Ishikawa (cell line): ENCODE measurements around the gene RXRA.

Experiments used
- CEBPB ChIP-seq: IDR thresholded peaks from 2 replicates; pipeline ENCODE4 v1.6.1; 2012
- CREB1 ChIP-seq: IDR thresholded peaks from 2 replicates; pipeline ENCODE4 v1.6.1; 2012; ENCODE audit warnings: low read depth
- EGR1 ChIP-seq: IDR thresholded peaks from 2 replicates; pipeline ENCODE4 v1.6.1; 2012
- EP300 ChIP-seq: IDR thresholded peaks from 2 replicates; pipeline ENCODE4 v1.6.1; 2012; ENCODE audit warnings: borderline replicate concordance
- FOXM1 ChIP-seq: IDR thresholded peaks from 2 replicates; pipeline ENCODE4 v1.6.1; 2012; ENCODE audit warnings: low read depth, borderline replicate concordance
- NFIC ChIP-seq: IDR thresholded peaks from 2 replicates; pipeline ENCODE4 v1.6.1; 2012
- RAD21 ChIP-seq: IDR thresholded peaks from 2 replicates; pipeline ENCODE4 v1.6.1; 2012; ENCODE audit warnings: low read depth
- TAF1 ChIP-seq: IDR thresholded peaks from 2 replicates; pipeline ENCODE4 v1.6.1; 2012; ENCODE audit warnings: low read depth, mild to moderate bottlenecking
- TCF12 ChIP-seq: IDR thresholded peaks from 2 replicates; pipeline ENCODE4 v1.6.1; 2012; ENCODE audit warnings: low read depth
- TEAD4 ChIP-seq: IDR thresholded peaks from 2 replicates; pipeline ENCODE4 v1.6.1; 2012
- YY1 ChIP-seq: IDR thresholded peaks from 2 replicates; pipeline ENCODE4 v1.6.1; 2012; ENCODE audit warnings: low read depth
- ZBTB7A ChIP-seq: IDR thresholded peaks from 2 replicates; pipeline ENCODE4 v1.6.1; 2012; ENCODE audit warnings: low read depth
- TF ChIP-seq, protein P1 (sequence below): IDR thresholded peaks from 2 replicates; pipeline ENCODE4 v1.6.1; 2012; ENCODE audit warnings: low read depth, mild to moderate bottlenecking
- TF ChIP-seq, protein P2 (sequence below): IDR thresholded peaks from 2 replicates; pipeline ENCODE4 v1.6.1; 2012
- TF ChIP-seq, protein P3 (sequence below): IDR thresholded peaks from 2 replicates; pipeline ENCODE4 v1.6.1; 2012

RXRA gene

DNA sequence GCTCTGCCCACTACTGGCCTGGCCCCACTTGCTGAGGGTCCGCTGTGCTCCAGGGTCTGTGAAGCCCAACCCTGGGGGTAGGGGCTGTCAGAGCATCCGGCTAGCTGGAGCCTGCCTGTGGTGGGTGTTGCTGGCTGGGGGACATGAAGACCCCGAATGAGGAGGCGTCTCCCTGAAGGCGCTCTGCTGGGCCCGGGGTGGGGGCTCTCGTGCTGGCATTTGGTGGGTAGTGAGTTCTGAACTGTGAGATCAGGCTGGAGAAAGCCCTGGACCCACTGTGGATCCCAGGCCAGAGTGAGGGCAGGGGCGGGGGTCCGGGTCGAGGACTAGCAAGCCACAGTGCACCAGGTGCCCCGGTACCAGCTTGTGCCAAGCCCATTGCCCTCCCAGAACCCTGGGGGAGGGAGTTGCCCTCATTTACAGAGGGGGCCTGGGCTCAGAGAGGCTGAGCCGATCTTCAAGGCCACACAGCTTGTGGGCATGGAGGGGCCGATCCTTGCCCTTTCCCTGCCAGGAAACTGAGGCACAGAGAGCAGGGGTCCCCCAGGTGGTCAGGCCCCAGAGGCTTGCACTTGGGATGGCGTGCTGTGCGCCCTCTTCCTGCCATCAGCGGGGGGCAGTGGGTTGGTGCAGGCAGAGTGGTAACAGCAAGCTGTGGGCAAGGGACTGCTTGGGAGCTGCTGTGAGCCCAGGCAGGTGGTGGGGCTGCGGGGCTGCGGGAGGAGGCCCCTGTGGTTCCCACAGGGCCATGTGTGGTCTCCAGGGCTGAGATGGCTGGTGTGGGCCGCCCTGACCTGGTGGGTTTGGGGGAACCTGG lies 15.9 kb downstream of the RXRA start:
- TF ChIP-seq, protein P1, sequence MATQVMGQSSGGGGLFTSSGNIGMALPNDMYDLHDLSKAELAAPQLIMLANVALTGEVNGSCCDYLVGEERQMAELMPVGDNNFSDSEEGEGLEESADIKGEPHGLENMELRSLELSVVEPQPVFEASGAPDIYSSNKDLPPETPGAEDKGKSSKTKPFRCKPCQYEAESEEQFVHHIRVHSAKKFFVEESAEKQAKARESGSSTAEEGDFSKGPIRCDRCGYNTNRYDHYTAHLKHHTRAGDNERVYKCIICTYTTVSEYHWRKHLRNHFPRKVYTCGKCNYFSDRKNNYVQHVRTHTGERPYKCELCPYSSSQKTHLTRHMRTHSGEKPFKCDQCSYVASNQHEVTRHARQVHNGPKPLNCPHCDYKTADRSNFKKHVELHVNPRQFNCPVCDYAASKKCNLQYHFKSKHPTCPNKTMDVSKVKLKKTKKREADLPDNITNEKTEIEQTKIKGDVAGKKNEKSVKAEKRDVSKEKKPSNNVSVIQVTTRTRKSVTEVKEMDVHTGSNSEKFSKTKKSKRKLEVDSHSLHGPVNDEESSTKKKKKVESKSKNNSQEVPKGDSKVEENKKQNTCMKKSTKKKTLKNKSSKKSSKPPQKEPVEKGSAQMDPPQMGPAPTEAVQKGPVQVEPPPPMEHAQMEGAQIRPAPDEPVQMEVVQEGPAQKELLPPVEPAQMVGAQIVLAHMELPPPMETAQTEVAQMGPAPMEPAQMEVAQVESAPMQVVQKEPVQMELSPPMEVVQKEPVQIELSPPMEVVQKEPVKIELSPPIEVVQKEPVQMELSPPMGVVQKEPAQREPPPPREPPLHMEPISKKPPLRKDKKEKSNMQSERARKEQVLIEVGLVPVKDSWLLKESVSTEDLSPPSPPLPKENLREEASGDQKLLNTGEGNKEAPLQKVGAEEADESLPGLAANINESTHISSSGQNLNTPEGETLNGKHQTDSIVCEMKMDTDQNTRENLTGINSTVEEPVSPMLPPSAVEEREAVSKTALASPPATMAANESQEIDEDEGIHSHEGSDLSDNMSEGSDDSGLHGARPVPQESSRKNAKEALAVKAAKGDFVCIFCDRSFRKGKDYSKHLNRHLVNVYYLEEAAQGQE: no peak
- no peak for TF ChIP-seq CREB1
- TF ChIP-seq, protein P2, sequence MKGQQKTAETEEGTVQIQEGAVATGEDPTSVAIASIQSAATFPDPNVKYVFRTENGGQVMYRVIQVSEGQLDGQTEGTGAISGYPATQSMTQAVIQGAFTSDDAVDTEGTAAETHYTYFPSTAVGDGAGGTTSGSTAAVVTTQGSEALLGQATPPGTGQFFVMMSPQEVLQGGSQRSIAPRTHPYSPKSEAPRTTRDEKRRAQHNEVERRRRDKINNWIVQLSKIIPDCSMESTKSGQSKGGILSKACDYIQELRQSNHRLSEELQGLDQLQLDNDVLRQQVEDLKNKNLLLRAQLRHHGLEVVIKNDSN: no peak
- TF ChIP-seq TAF1: no peak
- TF ChIP-seq TEAD4: no peak
- TF ChIP-seq EP300: no peak
- TF ChIP-seq, protein P3, sequence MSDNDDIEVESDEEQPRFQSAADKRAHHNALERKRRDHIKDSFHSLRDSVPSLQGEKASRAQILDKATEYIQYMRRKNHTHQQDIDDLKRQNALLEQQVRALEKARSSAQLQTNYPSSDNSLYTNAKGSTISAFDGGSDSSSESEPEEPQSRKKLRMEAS: no peak
- no peak for TF ChIP-seq RAD21
- no peak for TF ChIP-seq ZBTB7A
- TF ChIP-seq NFIC: no peak
- TF ChIP-seq EGR1: no peak

DNA sequence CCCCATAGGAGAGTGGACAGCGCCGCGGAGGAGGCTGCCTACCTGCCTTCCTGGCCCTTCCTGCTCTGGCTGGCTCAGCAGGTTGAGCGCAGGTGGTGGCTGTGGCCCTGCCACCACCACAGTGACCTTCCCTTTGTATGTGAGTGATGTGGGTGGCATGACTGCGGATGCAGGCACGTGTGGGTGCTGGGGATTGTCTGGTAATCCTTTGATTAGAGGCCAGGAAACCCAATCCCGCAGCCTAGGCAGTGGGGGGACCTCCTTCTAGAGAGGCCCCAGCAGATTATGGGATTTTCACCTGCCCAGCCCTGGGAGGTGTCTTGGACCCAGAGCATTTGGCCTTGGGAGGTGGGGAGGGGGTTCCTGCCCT lies 16.5 kb downstream of the RXRA start:
- TF ChIP-seq FOXM1 (no peak), EGR1 (no peak), TAF1 (no peak), ZBTB7A (no peak), CREB1 (no peak), CEBPB (no peak), TEAD4 (no peak), EP300 (no peak), TCF12 (no peak), YY1 (no peak), RAD21 (no peak), NFIC (no peak)
- TF ChIP-seq, protein P2: no peak
- TF ChIP-seq, protein P1: no peak
- TF ChIP-seq, protein P3: no peak

DNA sequence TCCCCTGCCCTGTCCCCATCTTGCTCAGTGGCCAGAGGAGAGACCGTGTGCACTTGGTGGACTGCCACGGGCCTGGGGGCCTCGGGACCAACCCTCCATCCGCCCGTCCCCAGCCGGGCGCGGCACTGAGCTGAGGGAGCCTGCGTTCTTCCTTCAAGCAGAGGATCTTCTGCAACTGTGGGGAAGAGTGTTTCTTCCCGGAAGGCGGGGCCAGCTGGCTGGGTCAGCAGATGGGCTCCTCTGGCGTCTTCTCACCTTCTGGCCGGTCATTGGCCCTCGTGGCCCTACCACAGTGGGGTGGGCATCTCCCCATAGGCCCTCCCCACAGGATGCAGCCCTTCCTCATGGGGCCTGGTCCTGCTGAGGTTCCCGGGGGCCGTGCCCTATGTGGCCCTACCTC lies 17.4 kb downstream of the RXRA start:
- TF ChIP-seq RAD21: no peak
- TF ChIP-seq TCF12: no peak
- no peak for TF ChIP-seq CREB1
- no peak for TF ChIP-seq CEBPB
- TF ChIP-seq EGR1: no peak
- no peak for TF ChIP-seq NFIC
- no peak for TF ChIP-seq TEAD4
- TF ChIP-seq ZBTB7A: no peak
- TF ChIP-seq, protein P1: no peak
- no peak for TF ChIP-seq FOXM1
- TF ChIP-seq TAF1: no peak
- no peak for TF ChIP-seq YY1
- TF ChIP-seq EP300: no peak
- TF ChIP-seq, protein P3: no peak
- TF ChIP-seq, protein P2: no peak
